ENCODE data around the gene APRT. TPM values are rescaled to one million over a fixed set of nuclear protein-coding genes. Genes with fewer than 3 reads are reported as not detected.
"Not testable (repeated sequence)": the region's sequence is repeated elsewhere in the genome, so short reads cannot be mapped to it uniquely, and the experiment has no call there.

The APRT gene
- total RNA-seq, 1 donor from 2014 or later, result 198 TPM

DNA sequence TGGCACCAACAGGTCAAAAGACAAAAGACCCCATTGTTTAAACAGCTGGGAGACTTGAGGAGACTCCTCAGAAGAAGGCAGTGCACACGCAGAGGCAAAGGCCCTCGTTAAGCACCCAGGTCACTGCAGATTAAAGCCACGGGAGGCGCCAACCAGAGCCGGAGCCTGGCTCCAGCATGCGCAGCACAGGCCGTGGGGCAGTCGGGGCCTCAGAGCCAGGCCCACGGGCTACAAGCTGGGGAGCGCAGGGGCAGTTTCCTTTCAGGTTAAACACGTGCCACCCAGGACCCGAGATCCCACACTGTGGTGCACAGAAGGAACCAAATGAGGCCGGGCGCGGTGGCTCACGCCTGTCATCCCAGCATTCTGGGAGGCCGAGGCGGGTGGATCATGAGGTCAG is 35.9 kb downstream of the APRT start:
- intact Hi-C loops (cut with micrococcal nuclease), result no loop called here
- Mint-ChIP-seq H3K36me3 (ENCODE audit: low read depth) (peaks cover 3% of the 10 kb centered on the region), H3K4me1 (peaks cover 44% of the 10 kb centered on the region), H3K27me3 (no peaks in the 10 kb centered on the region), H3K9me3 (no peaks in the 10 kb centered on the region), H3K27ac (no peak overlapping the region), H3K4me3 (no peak overlapping the region)
- ChIA-PET CTCF (no interaction called here), POLR2A (interaction anchor here (0.7 kb wide), 1 partner anchor 1230 kb away, joined by 6 read pairs; no protein-coding TSS in a partner anchor)
- ATAC-seq (ENCODE audit: low read depth) (no peak), DNase-seq (no peak)
- TF ChIP-seq, protein P1, sequence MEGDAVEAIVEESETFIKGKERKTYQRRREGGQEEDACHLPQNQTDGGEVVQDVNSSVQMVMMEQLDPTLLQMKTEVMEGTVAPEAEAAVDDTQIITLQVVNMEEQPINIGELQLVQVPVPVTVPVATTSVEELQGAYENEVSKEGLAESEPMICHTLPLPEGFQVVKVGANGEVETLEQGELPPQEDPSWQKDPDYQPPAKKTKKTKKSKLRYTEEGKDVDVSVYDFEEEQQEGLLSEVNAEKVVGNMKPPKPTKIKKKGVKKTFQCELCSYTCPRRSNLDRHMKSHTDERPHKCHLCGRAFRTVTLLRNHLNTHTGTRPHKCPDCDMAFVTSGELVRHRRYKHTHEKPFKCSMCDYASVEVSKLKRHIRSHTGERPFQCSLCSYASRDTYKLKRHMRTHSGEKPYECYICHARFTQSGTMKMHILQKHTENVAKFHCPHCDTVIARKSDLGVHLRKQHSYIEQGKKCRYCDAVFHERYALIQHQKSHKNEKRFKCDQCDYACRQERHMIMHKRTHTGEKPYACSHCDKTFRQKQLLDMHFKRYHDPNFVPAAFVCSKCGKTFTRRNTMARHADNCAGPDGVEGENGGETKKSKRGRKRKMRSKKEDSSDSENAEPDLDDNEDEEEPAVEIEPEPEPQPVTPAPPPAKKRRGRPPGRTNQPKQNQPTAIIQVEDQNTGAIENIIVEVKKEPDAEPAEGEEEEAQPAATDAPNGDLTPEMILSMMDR (IDR thresholded peaks at IDR 0.05), result no peak

GRCh38 chr16:88774544-88775393 is 37.0 kb downstream of the APRT start:
- Mint-ChIP-seq H3K4me1 (peaks cover 43% of the 10 kb centered on the region), H3K4me3 (no peak overlapping the region), H3K36me3 (ENCODE audit: low read depth) (peaks cover 3% of the 10 kb centered on the region), H3K9me3 (no peaks in the 10 kb centered on the region), H3K27ac (no peak overlapping the region), H3K27me3 (no peaks in the 10 kb centered on the region)
- intact Hi-C loops (cut with micrococcal nuclease), result no loop called here
- no peak for DNase-seq
- CTCF ChIA-PET, result interaction anchor here (1.2 to 1.5 kb wide), 2 partner anchors 18 to 37 kb away, joined by 3 to 5 read pairs; no protein-coding TSS in a partner anchor
- TF ChIP-seq, protein P1 (IDR thresholded peaks at IDR 0.05), result no peak
- no peak for ATAC-seq (ENCODE audit: low read depth)
- POLR2A ChIA-PET, result interaction anchor here (0.7 kb wide), 1 partner anchor 10 kb away, joined by 9 read pairs; no protein-coding TSS in a partner anchor

- ATAC-seq (ENCODE audit: low read depth), result no peak
- no peak for DNase-seq
- ChIA-PET CTCF (interaction anchor here (1.2 to 1.5 kb wide), 2 partner anchors 17 to 36 kb away, joined by 3 to 5 read pairs; no protein-coding TSS in a partner anchor), POLR2A (interaction anchor here (1.3 kb wide), 1 partner anchor 28 kb away, joined by 4 read pairs; no protein-coding TSS in a partner anchor)
- TF ChIP-seq, protein P1 (IDR thresholded peaks at IDR 0.05), result no peak
- H3K27me3 Mint-ChIP-seq, result no peaks in the 10 kb centered on the region
- intact Hi-C loops (cut with micrococcal nuclease), result no loop called here
- no peaks in the 10 kb centered on the region for H3K9me3 Mint-ChIP-seq
- peaks cover 3% of the 10 kb centered on the region for H3K36me3 Mint-ChIP-seq (ENCODE audit: low read depth)
- no peak overlapping the region for H3K27ac Mint-ChIP-seq
- peaks cover 45% of the 10 kb centered on the region for H3K4me1 Mint-ChIP-seq
- no peak overlapping the region for H3K4me3 Mint-ChIP-seq
These were observed 37.9 kb downstream of the APRT start for GRCh38 chr16:88773812-88774291.

GRCh38 chr16:88772871-88773811 is 38.6 kb downstream of the APRT start:
- Mint-ChIP-seq H3K4me1 (peaks cover 42% of the 10 kb centered on the region), H3K4me3 (no peak overlapping the region), H3K27me3 (no peaks in the 10 kb centered on the region), H3K36me3 (ENCODE audit: low read depth) (peaks cover 3% of the 10 kb centered on the region), H3K9me3 (no peaks in the 10 kb centered on the region), H3K27ac (no peak overlapping the region)
- TF ChIP-seq, protein P1 (IDR thresholded peaks at IDR 0.05), result no peak
- no peak for ATAC-seq (ENCODE audit: low read depth)
- ChIA-PET CTCF (interaction anchor here (0.8 to 1.5 kb wide), 3 partner anchors 17 to 36 kb away, joined by 3 to 5 read pairs (median 4); no protein-coding TSS in a partner anchor), POLR2A (interaction anchor here (1.3 to 1.7 kb wide), 2 partner anchors 8 to 27 kb away, joined by 4 to 10 read pairs; no protein-coding TSS in a partner anchor)
- no peak for DNase-seq
- intact Hi-C loops (cut with micrococcal nuclease), result loop anchor here (1.0 kb wide), 1 partner anchor 8 kb away; no protein-coding TSS in a partner anchor

DNA sequence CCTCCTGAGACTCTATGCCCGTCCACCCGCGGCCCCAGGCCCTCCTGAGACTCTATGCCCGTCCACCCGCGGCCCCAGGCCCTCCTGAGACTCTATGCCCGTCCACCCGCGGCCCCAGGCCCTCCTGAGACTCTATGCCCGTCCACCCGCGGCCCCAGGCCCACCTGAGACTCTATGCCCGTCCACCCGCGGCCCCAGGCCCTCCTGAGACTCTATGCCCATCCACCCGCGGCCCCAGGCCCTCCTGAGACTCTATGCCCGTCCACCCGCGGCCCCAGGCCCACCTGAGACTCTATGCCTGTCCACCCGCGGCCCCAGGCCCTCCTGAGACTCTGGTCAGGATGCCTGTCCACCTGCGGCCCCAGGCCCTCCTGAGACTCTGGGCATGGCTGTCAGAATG is 39.9 kb downstream of the APRT start:
- POLR2A ChIA-PET, result interaction anchor here (0.7 to 3.4 kb wide), 3 partner anchors 9 to 41 kb away, joined by 4 to 14 read pairs (median 10); no protein-coding TSS in a partner anchor

More for the DNA sequence above, 39.9 kb downstream of the APRT start:
- intact Hi-C loops (cut with micrococcal nuclease), result loop anchor here (1.0 kb wide), 1 partner anchor 10 kb away; no protein-coding TSS in a partner anchor
- CTCF ChIA-PET, result interaction anchor here (2.6 kb wide), 1 partner anchor 8 kb away, joined by 9 read pairs; no protein-coding TSS in a partner anchor
- not testable (repeated sequence) for H3K27me3 Mint-ChIP-seq; ATAC-seq (ENCODE audit: low read depth); DNase-seq; H3K27ac Mint-ChIP-seq; H3K9me3 Mint-ChIP-seq; H3K36me3 Mint-ChIP-seq (ENCODE audit: low read depth); H3K4me3 Mint-ChIP-seq
- H3K4me1 Mint-ChIP-seq, result peaks cover 50% of the 10 kb centered on the region

Data from activated B cell treated with CpG ODN at 0.5 μM for 24 hours (primary cell).